ENCODE results near the gene ZNF581.

The ZNF581 gene

DNA sequence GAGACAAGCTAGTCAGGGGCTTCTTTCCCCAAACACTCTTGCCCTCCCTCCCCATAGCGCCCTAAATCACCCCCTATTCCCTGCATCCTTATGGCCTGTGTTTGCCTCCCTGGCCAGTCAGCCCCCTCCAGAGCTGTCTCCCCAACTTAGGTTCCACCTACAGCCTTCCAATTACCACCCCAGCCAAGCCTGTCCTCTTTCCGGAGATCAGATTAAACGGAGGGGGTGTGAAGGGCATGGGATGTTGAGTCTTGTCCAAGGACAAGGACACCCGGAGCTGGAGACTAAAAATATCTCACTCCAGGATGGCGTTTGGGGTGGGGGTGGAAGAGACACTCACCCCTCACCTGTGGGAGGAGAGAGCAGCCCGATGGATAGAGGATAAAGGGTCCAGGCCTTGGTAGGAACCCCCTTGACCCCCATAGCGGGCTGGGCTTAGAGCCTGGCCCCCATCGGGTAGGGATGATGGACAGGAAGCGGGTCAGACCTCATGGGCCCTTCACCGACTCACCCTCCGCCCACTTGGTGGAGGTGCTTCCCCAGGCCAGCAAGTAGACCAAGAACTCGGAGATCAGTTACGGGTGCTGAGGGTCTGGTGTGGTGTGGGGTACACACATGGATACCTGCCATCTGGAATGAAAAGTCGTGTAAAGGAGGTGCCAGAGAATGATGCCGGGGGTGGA is 32.0 kb upstream of the ZNF581 start:
- no peak for DNase-seq (ENCODE audit: low spot score)

GRCh38 chr19:55611983-55612645 is 31.3 kb upstream of the ZNF581 start:
- DNase-seq (ENCODE audit: low spot score): no peak

GRCh38 chr19:55613396-55613795 is 30.1 kb upstream of the ZNF581 start:
- DNase-seq (ENCODE audit: low spot score): no peak

- DNase-seq (ENCODE audit: low spot score): no peak
Observed at GRCh38 chr19:55613930-55614710, 29.3 kb upstream of the ZNF581 start.

- DNase-seq (ENCODE audit: low spot score): no peak
Observed at GRCh38 chr19:55614711-55615542, 28.5 kb upstream of the ZNF581 start.

GRCh38 chr19:55615543-55616394 is 27.7 kb upstream of the ZNF581 start:
- DNase-seq (ENCODE audit: low spot score): no peak

- no peak for DNase-seq (ENCODE audit: low spot score)
Observed at GRCh38 chr19:55616395-55616875, 27.0 kb upstream of the ZNF581 start.

DNA sequence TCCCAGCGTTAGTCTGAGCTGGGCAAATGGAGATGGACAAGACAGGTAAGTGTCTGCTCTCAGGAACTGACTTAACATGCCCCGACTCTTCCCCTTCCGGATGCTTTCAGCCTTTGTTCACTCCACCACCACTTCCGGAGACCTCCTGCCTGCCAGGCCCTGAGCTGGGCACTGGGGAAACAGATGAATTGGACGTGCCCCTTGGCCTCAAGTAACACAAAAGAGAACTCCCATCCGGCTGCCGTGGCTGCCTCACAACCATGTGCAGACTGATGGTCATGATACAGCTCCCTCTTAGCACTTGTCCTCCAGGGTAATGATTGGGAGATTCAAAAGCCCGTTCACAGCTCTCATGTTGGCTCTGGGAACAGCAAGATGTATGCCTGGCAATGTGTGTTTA is 26.0 kb upstream of the ZNF581 start:
- DNase-seq (ENCODE audit: low spot score): no peak

- no peak for DNase-seq (ENCODE audit: low spot score)
Observed at GRCh38 chr19:55618426-55618825, 25.0 kb upstream of the ZNF581 start.

- DNase-seq (ENCODE audit: low spot score): no peak
Observed at GRCh38 chr19:55619286-55619685, 24.2 kb upstream of the ZNF581 start.

DNA sequence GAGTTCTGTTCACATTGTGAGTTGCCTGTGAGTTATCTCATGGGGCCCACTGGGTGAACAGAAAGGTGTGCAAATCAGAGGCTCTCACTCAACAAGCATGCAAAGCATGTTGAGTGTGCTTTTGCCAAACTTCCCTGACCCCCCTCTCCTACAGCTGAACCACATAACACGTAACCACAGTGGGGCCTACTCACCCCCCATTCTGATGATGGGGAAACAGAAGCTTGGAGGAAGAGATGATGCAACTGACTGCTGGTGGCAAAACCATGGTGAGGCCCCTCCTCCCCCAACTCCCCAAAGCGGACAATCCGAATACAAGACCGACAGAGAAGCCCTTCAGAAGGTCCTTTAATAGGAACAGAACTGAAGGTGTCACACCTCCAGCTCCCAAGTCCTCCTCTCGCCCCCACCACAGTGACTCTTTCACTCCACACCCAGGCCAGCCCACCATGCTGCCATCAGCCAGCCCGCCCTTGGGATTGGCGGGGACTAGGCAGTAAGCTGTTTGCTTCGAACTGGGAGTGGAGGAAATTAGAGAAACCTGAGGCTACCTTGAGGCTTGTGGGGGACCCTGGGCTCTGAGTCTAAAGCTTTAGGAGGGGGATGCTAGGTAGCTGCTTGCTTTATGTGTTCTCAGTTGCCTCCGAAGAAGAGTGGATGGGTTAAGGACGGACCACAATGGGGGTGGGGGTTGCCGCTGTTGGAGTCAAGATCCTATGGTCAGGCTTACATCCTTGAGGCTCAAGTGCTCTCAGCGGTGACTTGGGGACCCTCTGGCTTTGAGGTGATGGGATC is 22.8 kb upstream of the ZNF581 start:
- DNase-seq (ENCODE audit: low spot score): no peak

DNA sequence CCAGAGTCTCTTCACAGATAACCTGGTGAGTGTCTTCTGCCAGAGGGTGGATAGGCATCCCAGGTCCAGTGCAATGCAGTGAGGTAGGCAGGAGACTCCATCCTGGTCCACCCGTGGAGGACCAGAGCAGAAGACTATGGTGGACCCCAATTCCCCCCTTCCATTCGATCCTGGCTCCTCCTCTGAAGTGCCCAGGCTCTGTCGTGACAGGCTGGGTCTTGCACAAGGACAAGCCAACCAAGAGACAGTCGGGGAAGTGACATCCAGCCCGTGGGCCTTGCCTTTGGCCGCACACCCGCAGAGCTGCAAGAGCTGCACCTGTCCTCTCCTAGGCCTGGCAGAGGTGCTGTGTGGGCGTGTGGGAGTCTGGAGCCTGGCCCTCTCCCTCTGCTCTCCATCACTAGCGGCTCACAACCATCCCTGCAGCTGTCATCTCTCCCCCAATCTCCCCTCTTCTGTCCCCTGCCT is 22.2 kb upstream of the ZNF581 start:
- no peak for DNase-seq (ENCODE audit: low spot score)

DNA sequence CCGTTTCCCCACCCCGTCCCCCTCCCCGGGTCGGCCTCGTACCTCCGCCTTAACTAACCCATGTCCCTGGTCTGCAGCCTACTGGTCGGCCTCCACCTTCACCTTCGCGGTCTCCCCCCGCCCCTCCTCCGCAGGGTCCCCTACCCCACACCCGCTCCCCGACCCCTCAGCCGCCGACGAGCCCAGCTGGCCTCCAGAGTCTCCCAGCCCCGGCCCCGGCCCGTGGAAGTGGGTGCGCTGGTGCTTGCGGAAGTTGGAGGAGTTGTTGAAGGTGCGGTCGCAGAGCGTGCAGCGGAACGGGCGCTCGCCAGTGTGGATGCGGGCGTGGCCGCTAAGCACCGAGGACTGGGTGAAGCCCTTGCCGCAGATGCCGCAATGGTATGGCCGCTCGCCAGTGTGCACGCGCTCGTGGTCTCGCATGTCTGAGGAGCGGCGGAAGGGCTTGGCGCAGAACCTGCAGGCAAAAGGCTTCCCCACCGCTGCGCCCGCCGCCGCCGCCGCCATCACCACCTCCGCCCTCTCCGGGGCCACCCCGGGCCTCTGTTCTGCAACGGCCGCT is 21.7 kb upstream of the ZNF581 start:
- no peak for DNase-seq (ENCODE audit: low spot score)

- no peak for DNase-seq (ENCODE audit: low spot score)
Observed at GRCh38 chr19:55622242-55622969, 21.0 kb upstream of the ZNF581 start.

GRCh38 chr19:55623130-55623529 is 20.3 kb upstream of the ZNF581 start:
- no peak for DNase-seq (ENCODE audit: low spot score)

GRCh38 chr19:55623561-55623960 is 19.9 kb upstream of the ZNF581 start:
- DNase-seq (ENCODE audit: low spot score): no peak

DNA sequence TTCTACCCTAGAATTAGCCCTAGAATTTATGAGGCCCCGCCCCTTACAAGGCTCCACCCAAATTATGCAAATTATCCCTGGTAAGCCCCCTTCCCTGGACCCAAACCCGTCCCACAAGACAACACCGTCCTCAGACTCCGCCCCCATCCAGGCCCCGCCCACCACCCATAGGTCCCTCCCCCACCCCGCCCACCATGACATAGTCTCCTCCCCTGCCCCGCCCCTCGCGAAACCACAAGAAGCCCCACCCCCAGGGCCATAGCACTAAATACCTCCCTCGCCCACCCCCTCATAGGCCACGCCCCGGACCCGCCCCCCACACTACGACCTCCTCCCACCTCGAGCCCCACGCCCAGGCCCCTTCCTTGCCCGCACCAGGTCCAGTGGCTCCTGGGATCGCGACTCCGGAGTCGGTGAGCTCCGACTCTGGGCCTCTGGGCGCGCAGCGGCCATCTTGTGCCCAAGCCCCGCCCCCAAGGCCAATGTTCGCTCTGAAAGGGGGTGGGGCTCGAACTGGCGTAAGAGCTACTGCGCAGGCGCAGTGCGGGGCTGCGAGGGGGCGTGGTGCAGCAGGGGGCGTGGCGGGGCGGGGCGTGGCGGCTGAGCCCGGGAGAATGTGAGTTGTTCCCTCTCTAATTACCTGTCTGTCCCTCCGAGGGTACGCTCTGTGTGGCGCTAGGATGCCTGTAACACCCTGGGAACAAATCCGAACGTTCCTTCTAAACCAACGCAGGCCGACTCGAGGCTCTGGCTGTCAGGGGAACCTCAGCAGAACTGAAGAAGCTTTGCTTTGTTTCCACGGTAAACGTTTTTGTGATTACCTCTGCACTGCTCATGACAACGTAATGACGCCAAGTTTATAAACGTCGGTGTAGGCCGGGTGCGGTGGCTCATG is 19.1 kb upstream of the ZNF581 start, which contains the start of gene ZNF784:
Gene ZNF784 (minus strand): TSS at position 458 of the 895 bp plus-strand sequence. CDS start 5 bp downstream, at position 453.
- DNase-seq (ENCODE audit: low spot score): peak; percentile 91

GRCh38 chr19:55625004-55625326 is 18.5 kb upstream of the ZNF581 start:
- no peak for DNase-seq (ENCODE audit: low spot score)

Data from putamen (tissue), 1 donor.